GM12878 (cell line): ENCODE measurements around the gene SFXN2. TPM values are rescaled to one million over a fixed set of nuclear protein-coding genes. Genes with fewer than 3 reads are reported as not detected.

Experiments
- ATAC-seq: fragments of 200-7000 bp; cut with Tn5 transposase; 3 replicates; pipeline ENCODE4 v1.9.1; 2020; ENCODE audit warnings: mild to moderate bottlenecking, moderate library complexity
- BruUV-seq: library from RNA; stranded (reverse); fragments of 400-500 nt; replicated peaks from 2 replicates; lab custom pipeline; 2021; lab: Mats Ljungman, UMichigan
- CTCF ChIA-PET: fragments of 300-600 bp; sonication (Branson Sonifier 250); formaldehyde crosslinking; extraction: SDS; loops from one replicate; lab custom pipeline; 2021; ENCODE audit warnings: inconsistent platforms; lab: Yijun Ruan, JAX
- POLR2A ChIA-PET: fragments of 350-600 bp; formaldehyde crosslinking; extraction: SDS; loops from one replicate; lab custom pipeline; 2021; ENCODE audit warnings: inconsistent platforms; lab: Charles Lee
- RAD21 ChIA-PET: fragments of 300-600 bp; sonication (Branson Sonifier 250); formaldehyde crosslinking; loops from one replicate; lab custom pipeline; 2023; ENCODE audit warnings: antibody characterized with exemption; ENCODE audit not compliant: unreplicated experiment; lab: Charles Lee
- SMC1A ChIA-PET: fragments of 300-600 bp; sonication (Branson Sonifier 250); formaldehyde crosslinking; loops from one replicate; lab custom pipeline; 2023; ENCODE audit not compliant: unreplicated experiment, uncharacterized antibody; lab: Charles Lee
- DNase-seq: peaks from one replicate; pipeline ENCODE4 v3.0.0-alpha.2; 2011; ENCODE audit warnings: low read depth, low spot score
- FAIRE-seq: peaks from 3 replicates; lab custom pipeline; 2011; peaks lifted over from hg19 to GRCh38; lab: Jason Lieb, UNC
- H2AFZ ChIP-seq: 2 replicates; pipeline ENCODE4 v1.6.0; 2011; ENCODE audit warnings: low read depth, low read length, control low read depth; ENCODE audit not compliant: control insufficient read depth
- H3K27ac ChIP-seq: 2 replicates; pipeline ENCODE4 v1.5.1; 2011; ENCODE audit warnings: control low read depth; ENCODE audit not compliant: control insufficient read depth, insufficient read depth
- H3K27me3 ChIP-seq, 2 experiments: replicated peaks in 1 of 2; 2 replicates each; pipeline versions ENCODE4 v1.6.0 to v1.6.1; 2011; ENCODE audit warnings: low read length in 1 of 2; ENCODE audit not compliant: control insufficient read depth in 2 of 2, insufficient read depth in 2 of 2
- H3K36me3 ChIP-seq, 2 experiments: 2 replicates each; pipeline ENCODE4 v1.5.1; 2011; ENCODE audit warnings: low read length in 1 of 2; ENCODE audit not compliant: control insufficient read depth in 2 of 2, insufficient read depth in 2 of 2
- H3K4me1 ChIP-seq: 2 replicates; pipeline ENCODE4 v1.6.1; 2011; ENCODE audit warnings: mild to moderate bottlenecking, low read length, moderate library complexity, mixed read lengths; ENCODE audit not compliant: control insufficient read depth, insufficient read depth
- H3K4me2 ChIP-seq: 2 replicates; pipeline ENCODE4 v1.6.0; 2011; ENCODE audit warnings: control low read depth; ENCODE audit not compliant: control insufficient read depth, insufficient read depth
- H3K4me3 ChIP-seq: fragments of 200-600 bp; sonication (generic); 2 replicates; pipeline ENCODE4 v1.5.1; 2016
- H3K79me2 ChIP-seq: 2 replicates; pipeline ENCODE4 v1.6.0; 2011; ENCODE audit warnings: low read length; ENCODE audit not compliant: control insufficient read depth, insufficient read depth
- H3K9ac ChIP-seq: 2 replicates; pipeline ENCODE4 v1.8.0; 2011; ENCODE audit warnings: low read length, control low read depth, mixed read lengths; ENCODE audit not compliant: control insufficient read depth, insufficient read depth
- H3K9me3 ChIP-seq: replicated peaks from 3 replicates; pipeline ENCODE4 v1.5.1; 2011; ENCODE audit warnings: mild to moderate bottlenecking, low read length; ENCODE audit not compliant: control insufficient read depth, insufficient read depth
- H4K20me1 ChIP-seq: 2 replicates; pipeline ENCODE4 v1.6.0; 2011; ENCODE audit not compliant: control insufficient read depth, insufficient read depth
- BHLHE40 ChIP-seq, 2 experiments: fragments of 450-650 bp in 1 of 2; IDR thresholded peaks; 2 replicates each; pipeline ENCODE4 v1.6.1; 2011 to 2017; ENCODE audit warnings: low read depth in 2 of 2, borderline replicate concordance in 1 of 2, improper control_type of control experiment in 1 of 2, low read length in 1 of 2, mild to moderate bottlenecking in 1 of 2
- CBX3 ChIP-seq: fragments of 200-600 bp; sonication (generic); IDR thresholded peaks from 2 replicates; pipeline ENCODE4 v1.6.1; 2016; ENCODE audit warnings: low read depth, borderline replicate concordance
- DPF2 ChIP-seq: fragments of 450-650 bp; IDR thresholded peaks from 2 replicates; pipeline ENCODE4 v1.6.1; 2017; ENCODE audit warnings: mild to moderate bottlenecking
- EED ChIP-seq: sonication (generic); IDR thresholded peaks from 2 replicates; pipeline ENCODE4 v1.6.1; 2016; ENCODE audit warnings: antibody characterized with exemption, low read depth
- GATAD2B ChIP-seq: fragments of 450-650 bp; conservative IDR thresholded peaks from 2 replicates; pipeline ENCODE4 v1.6.1; 2017; ENCODE audit warnings: low read depth, mild to moderate bottlenecking, moderate library complexity
- HDAC6 ChIP-seq: fragments of 200-600 bp; sonication (generic); IDR thresholded peaks from one replicate; pipeline ENCODE4 v1.8.0; 2017; ENCODE audit warnings: antibody characterized with exemption; ENCODE audit not compliant: unreplicated experiment
- IRF4 ChIP-seq: IDR thresholded peaks from 2 replicates; pipeline ENCODE4 v1.6.1; 2011; ENCODE audit warnings: low read depth, low read length
- NRF1 ChIP-seq: conservative IDR thresholded peaks from 2 replicates; pipeline ENCODE4 v1.6.1; 2011; ENCODE audit warnings: mild to moderate bottlenecking, low read depth, low read length, improper control_type of control experiment
- SMARCA5 ChIP-seq: fragments of 450-650 bp; IDR thresholded peaks from 2 replicates; pipeline ENCODE4 v1.6.1; 2017; ENCODE audit warnings: mild to moderate bottlenecking
- SPI1 ChIP-seq: IDR thresholded peaks from 2 replicates; pipeline ENCODE4 v1.6.1; 2011; ENCODE audit warnings: low read depth, mild to moderate bottlenecking, low read length, moderate library complexity, borderline replicate concordance; ENCODE audit not compliant: insufficient read depth
- ZSCAN29 ChIP-seq: fragments of 450-650 bp; IDR thresholded peaks from 2 replicates; pipeline ENCODE4 v1.6.1; 2017; ENCODE audit warnings: mild to moderate bottlenecking, moderate library complexity
- WGBS: methylation state at CpG from one replicate; pipeline ENCODE4 v1.1.6; 2016; ENCODE audit warnings: low lambda C conversion rate; ENCODE audit not compliant: insufficient replicate concordance, insufficient coverage; ENCODE audit errors: missing lambda C conversion rate; 5-methylcytosine and 5-hydroxymethylcytosine counted together
- in situ Hi-C: fragments of 300-500 bp; cut with MboI; formaldehyde crosslinking; loops from 9 replicates; pipeline ENCODE4 v1.14.3; 2018; ENCODE audit warnings: mixed read lengths
- intact Hi-C: fragments of 100-400 bp; cut with micrococcal nuclease; formaldehyde crosslinking; loops from one replicate; pipeline ENCODE4 v1.14.2; 2022; ENCODE audit not compliant: unreplicated experiment
- polyA plus RNA-seq, 11 experiments: library from polyadenylated mRNA; depleted of rRNA in 4 of 11; unstranded in 6 of 11; stranded (reverse) in 5 of 11; fragments of >200 nt; fragmentation: Nextera tagmentation in 4 of 11; fragmentation: Illumina TruSeq in 1 of 11; extraction: Ambion mirVana in 4 of 11; extraction: Trizol in 1 of 11; gene quantifications; 1 replicate in 1 of 11; 2 replicates in 10 of 11; pipeline versions ENCODE4 v1.2.1 to v1.2.3, GENCODE V29; 2011 to 2016; ENCODE audit warnings: inconsistent platforms in 2 of 11, missing spikeins in 2 of 11, low read depth in 1 of 11
- total RNA-seq, 4 experiments: library from RNA; depleted of rRNA in 3 of 4; stranded (reverse); fragments of >200 nt in 3 of 4; fragmentation: Illumina TruSeq in 1 of 4; extraction: Trizol in 1 of 4; gene quantifications; 2 replicates each; pipeline versions ENCODE4 v1.2.1 to v1.2.3, GENCODE V29; 2013 to 2021

SFXN2 gene
- total and polyA plus RNA-seq, 10 of the 15 experiments (the other 5 are each of a cell fraction or from before 2014, with no cell fraction given) = 8.8 to 22.5 (median 18.5) TPM

GRCh38 chr10:102776779-102777456, 62.5 kb downstream of the SFXN2 start:
- POLR2A ChIA-PET = interaction anchor here (0.7 kb wide), 1 partner anchor 121 kb away, joined by 4 read pairs; no protein-coding TSS in a partner anchor
- RAD21 ChIA-PET = no interaction called here
- TF ChIP-seq SPI1 (no peak), NRF1 (no peak), SMARCA5 (no peak), GATAD2B (no peak), IRF4 (no peak), BHLHE40 (IDR thresholded peaks at IDR 0.05; ENCODE audit: borderline replicate concordance in 1 of 2, low read depth in 2 of 2, low read length in 1 of 2) (no peak), EED (no peak), ZSCAN29 (no peak), HDAC6 (no peak), CBX3 (no peak), DPF2 (no peak)
- SMC1A ChIA-PET = interaction anchor here (1.3 to 1.8 kb wide), 2 partner anchors 10 to 23 kb away, joined by 4 read pairs; no protein-coding TSS in a partner anchor
- H3K9ac ChIP-seq = no peak overlapping the region
- no peak overlapping the region for H2AFZ ChIP-seq
- DNase-seq (no peak), ATAC-seq (no peak), FAIRE-seq (no peak)
- H3K4me2 ChIP-seq = no peak overlapping the region
- peaks cover 8% of the 10 kb centered on the region; the same call in 1 of the 2 replicates for H3K4me1 ChIP-seq
- no peaks in the 10 kb centered on the region for H4K20me1 ChIP-seq
- H3K36me3 ChIP-seq = peaks cover 0 to 2% of the 10 kb centered on the region in 2 experiments; a peak in 2 of 4 replicates
- intact Hi-C loops (no loop called here), in situ Hi-C loops (no loop called here)
- no peak overlapping the region for H3K27ac ChIP-seq
- no peak overlapping the region for H3K4me3 ChIP-seq
- H3K9me3 ChIP-seq = no peaks in the 10 kb centered on the region
- H3K79me2 ChIP-seq = peaks cover 6% of the 10 kb centered on the region
- CTCF ChIA-PET = interaction anchor here (0.7 to 1.6 kb wide), 3 partner anchors 21 to 140 kb away, joined by 3 to 4 read pairs (median 4); no protein-coding TSS in a partner anchor
- no TSS peak for BruUV-seq
- WGBS = 98% methylated on average over 9 of the region's 9 CpGs
- no peaks in the 10 kb centered on the region for H3K27me3 ChIP-seq
